Gastroesophageal sphincter (tissue), 3 donors: ENCODE results near the gene FGF4.

Experiments
- EP300 ChIP-seq: sonication (generic); formaldehyde crosslinking; IDR thresholded peaks from one replicate; pipeline ENCODE4 v1.6.1; 2017; ENCODE audit warnings: antibody characterized with exemption, mild to moderate bottlenecking
- POLR2A ChIP-seq, 2 donors: fragments of 450-650 bp; IDR thresholded peaks; one replicate each; pipeline ENCODE4 v1.6.1; 2017; ENCODE audit warnings: antibody characterized with exemption in 2 of 2, mild to moderate bottlenecking in 2 of 2, moderate library complexity in 1 of 2
- POLR2AphosphoS5 ChIP-seq: sonication (generic); formaldehyde crosslinking; IDR thresholded peaks from one replicate; pipeline ENCODE4 v1.6.1; 2017; ENCODE audit warnings: antibody characterized with exemption
- TF ChIP-seq, protein P1 (sequence below), 4 experiments: fragments of 200-600 bp in 2 of 4; fragments of 450-650 bp in 2 of 4; sonication (generic) in 1 of 4; IDR thresholded peaks; one replicate each; pipeline ENCODE4 v1.5.1; 2017 to 2019; ENCODE audit warnings: antibody characterized with exemption in 4 of 4, mild to moderate bottlenecking in 2 of 4, moderate library complexity in 2 of 4

DNA sequence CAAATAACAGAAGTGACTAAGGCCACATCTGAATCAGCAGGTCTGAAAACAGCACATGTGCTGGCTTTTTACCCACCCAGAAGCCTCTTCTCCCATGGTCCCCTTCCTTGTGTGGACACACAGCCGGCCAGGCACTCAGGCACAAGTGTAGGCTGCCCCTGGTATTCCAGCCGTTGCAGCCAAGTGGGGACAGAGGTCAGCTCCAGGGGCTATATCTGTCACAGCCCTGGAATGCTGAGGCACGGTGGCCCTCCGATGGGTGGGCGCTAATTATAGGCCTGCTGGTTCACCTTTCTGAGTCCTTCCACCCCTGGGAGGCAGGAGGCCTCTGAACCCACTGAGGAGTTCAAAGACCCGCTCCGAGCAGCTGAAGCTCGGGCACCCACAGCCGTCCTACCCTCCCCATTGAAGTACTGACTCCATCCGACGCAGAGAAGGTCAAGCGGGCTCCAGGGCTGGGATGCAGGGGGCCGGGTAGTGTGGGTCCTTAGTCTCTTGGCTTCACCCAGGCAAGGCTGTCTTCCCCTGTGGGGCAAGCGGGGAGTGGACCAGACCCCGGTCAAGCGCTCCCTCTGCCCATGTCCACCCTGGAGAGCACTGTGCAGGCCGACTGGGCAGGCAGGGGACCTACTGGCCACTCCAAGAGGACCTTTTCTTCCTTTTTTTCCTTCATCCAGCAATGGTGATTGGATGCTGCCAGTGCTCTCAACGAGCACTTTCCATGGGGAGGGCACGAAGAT is 29.8 kb upstream of the FGF4 start:
- TF ChIP-seq, protein P1, sequence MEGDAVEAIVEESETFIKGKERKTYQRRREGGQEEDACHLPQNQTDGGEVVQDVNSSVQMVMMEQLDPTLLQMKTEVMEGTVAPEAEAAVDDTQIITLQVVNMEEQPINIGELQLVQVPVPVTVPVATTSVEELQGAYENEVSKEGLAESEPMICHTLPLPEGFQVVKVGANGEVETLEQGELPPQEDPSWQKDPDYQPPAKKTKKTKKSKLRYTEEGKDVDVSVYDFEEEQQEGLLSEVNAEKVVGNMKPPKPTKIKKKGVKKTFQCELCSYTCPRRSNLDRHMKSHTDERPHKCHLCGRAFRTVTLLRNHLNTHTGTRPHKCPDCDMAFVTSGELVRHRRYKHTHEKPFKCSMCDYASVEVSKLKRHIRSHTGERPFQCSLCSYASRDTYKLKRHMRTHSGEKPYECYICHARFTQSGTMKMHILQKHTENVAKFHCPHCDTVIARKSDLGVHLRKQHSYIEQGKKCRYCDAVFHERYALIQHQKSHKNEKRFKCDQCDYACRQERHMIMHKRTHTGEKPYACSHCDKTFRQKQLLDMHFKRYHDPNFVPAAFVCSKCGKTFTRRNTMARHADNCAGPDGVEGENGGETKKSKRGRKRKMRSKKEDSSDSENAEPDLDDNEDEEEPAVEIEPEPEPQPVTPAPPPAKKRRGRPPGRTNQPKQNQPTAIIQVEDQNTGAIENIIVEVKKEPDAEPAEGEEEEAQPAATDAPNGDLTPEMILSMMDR (IDR thresholded peaks at IDR 0.05) = no peak
- TF ChIP-seq POLR2A (IDR thresholded peaks at IDR 0.05) (no peak), POLR2AphosphoS5 (no peak), EP300 (no peak)
